ENCODE results near the gene RTF2. TPM values are rescaled to one million over a fixed set of nuclear protein-coding genes. Genes with fewer than 3 reads are reported as not detected.

Gene RTF2
- total RNA-seq, 1 donor from 2014 or later = 65.5 TPM

- H3K27ac Mint-ChIP-seq = no peak overlapping the region
- H3K9me3 Mint-ChIP-seq (ENCODE audit: low read depth) = no peaks in the 10 kb centered on the region
- no peaks in the 10 kb centered on the region for H3K4me1 Mint-ChIP-seq (ENCODE audit: low read depth)
- no peak for TF ChIP-seq CTCF (IDR thresholded peaks at IDR 0.05; ENCODE audit: unreplicated experiment)
- peaks cover 40% of the 10 kb centered on the region for H3K27me3 Mint-ChIP-seq
- no peak overlapping the region for H3K4me3 Mint-ChIP-seq (ENCODE audit: low read depth)
- no peaks in the 10 kb centered on the region for H3K36me3 Mint-ChIP-seq (ENCODE audit: insufficient read depth)
- DNase-seq (ENCODE audit: low spot score, unreplicated experiment) = no peak
Measured at GRCh38 chr20:56460459-56460858, 8.0 kb upstream of the RTF2 start.

- no peak for DNase-seq (ENCODE audit: low spot score, unreplicated experiment)
- Mint-ChIP-seq H3K27me3 (peaks cover 43% of the 10 kb centered on the region), H3K27ac (no peak overlapping the region), H3K4me1 (ENCODE audit: low read depth) (no peaks in the 10 kb centered on the region), H3K4me3 (ENCODE audit: low read depth) (no peak overlapping the region), H3K36me3 (ENCODE audit: insufficient read depth) (no peaks in the 10 kb centered on the region), H3K9me3 (ENCODE audit: low read depth) (no peaks in the 10 kb centered on the region)
- TF ChIP-seq CTCF (IDR thresholded peaks at IDR 0.05; ENCODE audit: unreplicated experiment) = no peak
Measured at GRCh38 chr20:56461576-56461975, 6.9 kb upstream of the RTF2 start.

GRCh38 chr20:56463428-56463827 lies 5.0 kb upstream of the RTF2 start:
- Mint-ChIP-seq H3K4me1 (ENCODE audit: low read depth) (no peaks in the 10 kb centered on the region), H3K27me3 (peaks cover 37% of the 10 kb centered on the region), H3K4me3 (ENCODE audit: low read depth) (no peak overlapping the region), H3K36me3 (ENCODE audit: insufficient read depth) (no peaks in the 10 kb centered on the region), H3K27ac (no peak overlapping the region), H3K9me3 (ENCODE audit: low read depth) (no peaks in the 10 kb centered on the region)
- no peak for DNase-seq (ENCODE audit: low spot score, unreplicated experiment)
- no peak for TF ChIP-seq CTCF (IDR thresholded peaks at IDR 0.05; ENCODE audit: unreplicated experiment)

GRCh38 chr20:56465997-56466396 lies 2.4 kb upstream of the RTF2 start:
- DNase-seq (ENCODE audit: low spot score, unreplicated experiment) = no peak
- H3K9me3 Mint-ChIP-seq (ENCODE audit: low read depth) = no peaks in the 10 kb centered on the region
- no peak overlapping the region for H3K4me3 Mint-ChIP-seq (ENCODE audit: low read depth)
- H3K27ac Mint-ChIP-seq = no peak overlapping the region
- TF ChIP-seq CTCF (IDR thresholded peaks at IDR 0.05; ENCODE audit: unreplicated experiment) = no peak
- H3K36me3 Mint-ChIP-seq (ENCODE audit: insufficient read depth) = no peaks in the 10 kb centered on the region
- H3K4me1 Mint-ChIP-seq (ENCODE audit: low read depth) = peaks cover 10% of the 10 kb centered on the region
- H3K27me3 Mint-ChIP-seq = peaks cover 33% of the 10 kb centered on the region

DNA sequence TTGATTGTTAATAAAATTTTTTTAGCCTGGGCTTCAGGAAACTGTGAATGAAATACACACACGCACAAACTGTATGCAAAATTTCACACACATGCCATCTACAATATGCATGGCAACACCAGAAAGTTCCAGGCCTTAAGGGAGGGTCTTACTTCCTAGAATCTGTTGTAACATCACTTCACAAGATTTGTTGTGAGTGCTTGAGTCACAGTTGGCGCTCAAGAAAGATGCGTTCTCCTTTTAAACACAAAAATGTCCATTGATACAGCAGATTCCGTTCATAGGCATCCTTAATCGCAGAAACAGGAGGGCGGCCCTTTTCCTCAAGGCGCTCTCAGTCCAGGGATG lies 485 bp upstream of the RTF2 start:
- no peak for DNase-seq (ENCODE audit: low spot score, unreplicated experiment)
- Mint-ChIP-seq H3K27me3 (peaks cover 18% of the 10 kb centered on the region), H3K4me3 (ENCODE audit: low read depth) (peak overlapping the region; percentile 100), H3K4me1 (ENCODE audit: low read depth) (peaks cover 10% of the 10 kb centered on the region), H3K27ac (peak overlapping the region; percentile 99), H3K9me3 (ENCODE audit: low read depth) (no peaks in the 10 kb centered on the region), H3K36me3 (ENCODE audit: insufficient read depth) (no peaks in the 10 kb centered on the region)
- no peak for TF ChIP-seq CTCF (IDR thresholded peaks at IDR 0.05; ENCODE audit: unreplicated experiment)
